Neural progenitor cell (in vitro differentiated cells): ENCODE measurements around the gene LINGO1.

Source experiments
- EZH2 ChIP-seq: fragments of 200-600 bp; sonication (generic); IDR thresholded peaks from 2 replicates; pipeline ENCODE4 v1.6.1; 2017; ENCODE audit warnings: antibody characterized with exemption, mild to moderate bottlenecking, moderate library complexity
- EZH2phosphoT487 ChIP-seq: fragments of 200-600 bp; sonication (generic); IDR thresholded peaks from 2 replicates; pipeline ENCODE4 v1.6.1; 2017; ENCODE audit warnings: antibody characterized with exemption
- TF ChIP-seq, protein P1 (sequence below): fragments of 200-600 bp; sonication (generic); IDR thresholded peaks from 2 replicates; pipeline ENCODE4 v1.5.1; 2017; ENCODE audit warnings: antibody characterized with exemption, mild to moderate bottlenecking

DNA sequence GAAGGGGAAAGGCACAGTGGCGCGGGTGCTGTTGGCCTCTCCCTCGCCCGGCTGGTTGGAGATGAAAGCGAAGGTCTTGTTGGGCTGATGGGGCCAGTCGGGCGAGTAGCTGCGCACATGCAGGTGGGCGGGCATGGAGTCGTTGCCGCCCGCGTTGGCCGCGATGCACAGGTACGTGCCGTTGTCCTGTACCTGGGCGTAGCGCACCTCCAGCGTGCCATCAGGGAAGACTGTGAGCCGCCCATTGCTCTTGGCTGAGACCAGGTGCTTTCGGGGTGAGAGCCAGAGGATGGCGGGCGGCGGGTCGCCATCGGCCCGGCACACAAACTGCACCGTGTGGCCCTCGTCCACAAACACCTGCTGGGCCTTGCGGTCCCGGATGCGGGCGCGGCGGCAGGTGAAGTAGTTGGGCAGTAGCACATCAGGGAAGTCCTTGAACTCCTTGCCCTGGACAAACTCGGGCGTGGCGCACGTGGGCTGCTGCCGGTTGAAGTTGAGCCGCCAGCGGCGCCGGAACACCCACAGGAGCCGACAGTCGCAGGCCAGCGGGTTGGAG, 18.4 kb downstream of the LINGO1 start:
- TF ChIP-seq, protein P1, sequence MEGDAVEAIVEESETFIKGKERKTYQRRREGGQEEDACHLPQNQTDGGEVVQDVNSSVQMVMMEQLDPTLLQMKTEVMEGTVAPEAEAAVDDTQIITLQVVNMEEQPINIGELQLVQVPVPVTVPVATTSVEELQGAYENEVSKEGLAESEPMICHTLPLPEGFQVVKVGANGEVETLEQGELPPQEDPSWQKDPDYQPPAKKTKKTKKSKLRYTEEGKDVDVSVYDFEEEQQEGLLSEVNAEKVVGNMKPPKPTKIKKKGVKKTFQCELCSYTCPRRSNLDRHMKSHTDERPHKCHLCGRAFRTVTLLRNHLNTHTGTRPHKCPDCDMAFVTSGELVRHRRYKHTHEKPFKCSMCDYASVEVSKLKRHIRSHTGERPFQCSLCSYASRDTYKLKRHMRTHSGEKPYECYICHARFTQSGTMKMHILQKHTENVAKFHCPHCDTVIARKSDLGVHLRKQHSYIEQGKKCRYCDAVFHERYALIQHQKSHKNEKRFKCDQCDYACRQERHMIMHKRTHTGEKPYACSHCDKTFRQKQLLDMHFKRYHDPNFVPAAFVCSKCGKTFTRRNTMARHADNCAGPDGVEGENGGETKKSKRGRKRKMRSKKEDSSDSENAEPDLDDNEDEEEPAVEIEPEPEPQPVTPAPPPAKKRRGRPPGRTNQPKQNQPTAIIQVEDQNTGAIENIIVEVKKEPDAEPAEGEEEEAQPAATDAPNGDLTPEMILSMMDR, result no peak
- TF ChIP-seq EZH2, result no peak
- TF ChIP-seq EZH2phosphoT487, result no peak
